Trophoblast cell (in vitro differentiated cells and primary cell): Measurements from ENCODE around the gene NABP1.

Source experiments
- DNase-seq, 2 donors: peaks; one replicate each; pipeline ENCODE4 v3.0.0-alpha.2; 2016
- H2AFZ ChIP-seq: 2 replicates; pipeline ENCODE4 v1.6.1; 2013; ENCODE audit warnings: low read length, moderate library complexity, mild to moderate bottlenecking; ENCODE audit not compliant: insufficient read depth, poor library complexity
- H2AK5ac ChIP-seq: 2 replicates; pipeline ENCODE4 v1.6.1; 2013; ENCODE audit warnings: mild to moderate bottlenecking, low read length
- H2BK120ac ChIP-seq: 2 replicates; pipeline ENCODE4 v1.6.1; 2013; ENCODE audit warnings: low read length, mild to moderate bottlenecking, moderate library complexity; ENCODE audit not compliant: insufficient read depth, poor library complexity
- H2BK12ac ChIP-seq: 2 replicates; pipeline ENCODE4 v1.6.1; 2013; ENCODE audit warnings: mild to moderate bottlenecking, low read length, moderate library complexity
- H2BK5ac ChIP-seq: 2 replicates; pipeline ENCODE4 v1.6.1; 2013; ENCODE audit warnings: low read length, low read depth, moderate library complexity, mild to moderate bottlenecking; ENCODE audit not compliant: poor library complexity
- H3K14ac ChIP-seq: 2 replicates; pipeline ENCODE4 v1.6.1; 2013; ENCODE audit warnings: mild to moderate bottlenecking, low read length
- H3K18ac ChIP-seq: 2 replicates; pipeline ENCODE4 v1.6.1; 2013; ENCODE audit warnings: mild to moderate bottlenecking, low read length
- H3K23ac ChIP-seq: 2 replicates; pipeline ENCODE4 v1.6.1; 2013; ENCODE audit warnings: low read length
- H3K27ac ChIP-seq: 2 replicates; pipeline ENCODE4 v1.5.1; 2013; ENCODE audit warnings: low read depth, mild to moderate bottlenecking, inconsistent platforms, low read length, moderate library complexity
- H3K27me3 ChIP-seq: 2 replicates; pipeline ENCODE4 v1.6.1; 2013; ENCODE audit warnings: inconsistent platforms, mild to moderate bottlenecking, low read length, moderate library complexity; ENCODE audit not compliant: insufficient read depth
- H3K36me3 ChIP-seq, 2 experiments: 1 replicate in 1 of 2; 2 replicates in 1 of 2; pipeline ENCODE4 v1.6.1; 2013; ENCODE audit warnings: low read length in 2 of 2, mild to moderate bottlenecking in 2 of 2, moderate library complexity in 1 of 2; ENCODE audit not compliant: insufficient read depth in 2 of 2, control insufficient read depth in 1 of 2
- H3K4ac ChIP-seq: 2 replicates; pipeline ENCODE4 v1.6.1; 2013; ENCODE audit warnings: low read depth, mild to moderate bottlenecking, low read length, moderate library complexity
- H3K4me1 ChIP-seq, 2 experiments: 1 replicate in 1 of 2; 2 replicates in 1 of 2; pipeline ENCODE4 v1.6.1; 2013; ENCODE audit warnings: low read length in 2 of 2, mild to moderate bottlenecking in 2 of 2, moderate library complexity in 1 of 2; ENCODE audit not compliant: insufficient read depth in 2 of 2, control insufficient read depth in 1 of 2
- H3K4me2 ChIP-seq: 2 replicates; pipeline ENCODE4 v1.6.1; 2013; ENCODE audit warnings: inconsistent platforms, mild to moderate bottlenecking, low read length, moderate library complexity
- H3K4me3 ChIP-seq: 2 replicates; pipeline ENCODE4 v1.5.1; 2013; ENCODE audit warnings: mild to moderate bottlenecking, low read depth, low read length, inconsistent platforms
- H3K79me1 ChIP-seq: one replicate; pipeline ENCODE4 v1.6.1; 2013; ENCODE audit warnings: low read length
- H3K79me2 ChIP-seq: 2 replicates; pipeline ENCODE4 v1.6.1; 2013; ENCODE audit warnings: low read length, mild to moderate bottlenecking; ENCODE audit not compliant: control insufficient read depth, insufficient read depth, poor library complexity
- H3K9ac ChIP-seq: 2 replicates; pipeline ENCODE4 v1.6.1; 2013; ENCODE audit warnings: mild to moderate bottlenecking, low read length
- H3K9me3 ChIP-seq: 2 replicates; pipeline ENCODE4 v1.6.1; 2013; ENCODE audit warnings: low read depth, mild to moderate bottlenecking, control low read depth, inconsistent platforms, low read length; ENCODE audit not compliant: insufficient read depth
- H4K12ac ChIP-seq: 2 replicates; pipeline ENCODE4 v1.6.1; 2013; ENCODE audit warnings: low read depth, mild to moderate bottlenecking, low read length, moderate library complexity
- H4K8ac ChIP-seq: 2 replicates; pipeline ENCODE4 v1.6.1; 2013; ENCODE audit warnings: low read depth, mild to moderate bottlenecking, low read length, moderate library complexity
- H4K91ac ChIP-seq: one replicate; pipeline ENCODE4 v1.6.1; 2013; ENCODE audit warnings: low read depth, mild to moderate bottlenecking, low read length, moderate library complexity
- WGBS: extraction: QIAGEN DNeasy Blood & Tissue Kit; methylation state at CpG from one replicate; pipeline ENCODE4 v1.1.7; 2013; ENCODE audit warnings: missing lambda C conversion rate; ENCODE audit not compliant: insufficient read length, insufficient coverage; ENCODE audit errors: extremely low coverage; 5-methylcytosine and 5-hydroxymethylcytosine counted together

NABP1 gene

GRCh38 chr2:191657977-191658376, 20.0 kb upstream of the NABP1 start:
- H3K9ac ChIP-seq = no peak overlapping the region
- H2BK5ac ChIP-seq = no peak overlapping the region
- no peak overlapping the region for H3K18ac ChIP-seq
- H3K79me1 ChIP-seq = peaks cover 5% of the 10 kb centered on the region
- H2BK120ac ChIP-seq = peak overlapping the region; percentile 31
- no peaks in the 10 kb centered on the region for H3K9me3 ChIP-seq
- no peak overlapping the region for H2AK5ac ChIP-seq
- H3K4me2 ChIP-seq = no peak overlapping the region
- no peak overlapping the region for H3K14ac ChIP-seq
- H3K4me1 ChIP-seq = no peaks in the 10 kb centered on the region
- H4K8ac ChIP-seq = no peak overlapping the region
- no peak overlapping the region for H3K4me3 ChIP-seq
- no peak overlapping the region for H4K12ac ChIP-seq
- DNase-seq = peak; percentile 54 to 82
- H3K23ac ChIP-seq = no peak overlapping the region
- H3K79me2 ChIP-seq = no peaks in the 10 kb centered on the region
- no peak overlapping the region for H3K27ac ChIP-seq
- no peak overlapping the region for H2BK12ac ChIP-seq
- no peaks in the 10 kb centered on the region for H3K36me3 ChIP-seq
- no peak overlapping the region for H3K4ac ChIP-seq
- H4K91ac ChIP-seq = no peak overlapping the region
- H2AFZ ChIP-seq = no peak overlapping the region
- H3K27me3 ChIP-seq = no peaks in the 10 kb centered on the region

GRCh38 chr2:191659198-191659597, 18.7 kb upstream of the NABP1 start:
- peaks cover 5% of the 10 kb centered on the region for H3K79me1 ChIP-seq
- H2AFZ ChIP-seq = no peak overlapping the region
- H3K79me2 ChIP-seq = no peaks in the 10 kb centered on the region
- no peaks in the 10 kb centered on the region for H3K9me3 ChIP-seq
- no peak overlapping the region for H2BK5ac ChIP-seq
- no peak overlapping the region for H4K12ac ChIP-seq
- no peak overlapping the region for H3K4me2 ChIP-seq
- H3K27me3 ChIP-seq = no peaks in the 10 kb centered on the region
- H4K8ac ChIP-seq = no peak overlapping the region
- no peak overlapping the region for H2BK12ac ChIP-seq
- no peak overlapping the region for H3K4me3 ChIP-seq
- no peak overlapping the region for H2AK5ac ChIP-seq
- H3K27ac ChIP-seq = no peak overlapping the region
- H3K36me3 ChIP-seq = no peaks in the 10 kb centered on the region
- no peak overlapping the region for H2BK120ac ChIP-seq
- H4K91ac ChIP-seq = no peak overlapping the region
- no peak for DNase-seq
- no peak overlapping the region for H3K18ac ChIP-seq
- H3K9ac ChIP-seq = no peak overlapping the region
- H3K23ac ChIP-seq = no peak overlapping the region
- H3K14ac ChIP-seq = no peak overlapping the region
- H3K4me1 ChIP-seq = no peaks in the 10 kb centered on the region
- H3K4ac ChIP-seq = no peak overlapping the region

- Histone ChIP-seq H3K23ac (no peak overlapping the region), H3K27me3 (no peaks in the 10 kb centered on the region), H4K91ac (peak overlapping the region; percentile 14), H2BK120ac (no peak overlapping the region), H3K27ac (no peak overlapping the region), H3K4me1 (peaks cover 0 to 4% of the 10 kb centered on the region in 2 experiments), H3K79me1 (peaks cover 5% of the 10 kb centered on the region), H2AFZ (no peak overlapping the region), H2AK5ac (no peak overlapping the region), H4K12ac (no peak overlapping the region), H2BK12ac (no peak overlapping the region), H3K36me3 (no peaks in the 10 kb centered on the region), H3K14ac (no peak overlapping the region), H3K18ac (no peak overlapping the region), H3K4ac (no peak overlapping the region), H3K4me3 (no peak overlapping the region), H3K4me2 (no peak overlapping the region), H3K9me3 (no peaks in the 10 kb centered on the region), H3K79me2 (no peaks in the 10 kb centered on the region), H4K8ac (no peak overlapping the region), H3K9ac (no peak overlapping the region), H2BK5ac (peak overlapping the region; percentile 40)
- peak in 1 of 2 donors; percentile 51 for DNase-seq
- no CpG with 5 or more reads among the region's 1 CpG for WGBS
Measured at GRCh38 chr2:191660575-191660974, 17.4 kb upstream of the NABP1 start.

GRCh38 chr2:191661097-191661924, 16.6 kb upstream of the NABP1 start:
- no peaks in the 10 kb centered on the region for H3K9me3 ChIP-seq
- no peak overlapping the region for H3K23ac ChIP-seq
- H2BK120ac ChIP-seq = no peak overlapping the region
- H2AK5ac ChIP-seq = no peak overlapping the region
- no peak overlapping the region for H4K12ac ChIP-seq
- no peak overlapping the region for H2BK12ac ChIP-seq
- peaks cover under 1 to 4% of the 10 kb centered on the region in 2 experiments for H3K4me1 ChIP-seq
- no peak overlapping the region for H2AFZ ChIP-seq
- peak overlapping the region; percentile 42 for H3K27ac ChIP-seq
- no peaks in the 10 kb centered on the region for H3K36me3 ChIP-seq
- no CpG with 5 or more reads among the region's 2 CpGs for WGBS
- H3K4me2 ChIP-seq = no peak overlapping the region
- H3K9ac ChIP-seq = no peak overlapping the region
- no peak overlapping the region for H3K18ac ChIP-seq
- H3K14ac ChIP-seq = no peak overlapping the region
- no peak overlapping the region for H3K4me3 ChIP-seq
- no peak overlapping the region for H4K8ac ChIP-seq
- no peaks in the 10 kb centered on the region for H3K79me2 ChIP-seq
- H3K4ac ChIP-seq = no peak overlapping the region
- H3K27me3 ChIP-seq = no peaks in the 10 kb centered on the region
- H4K91ac ChIP-seq = no peak overlapping the region
- DNase-seq = peak in 1 of 2 donors; percentile 54
- H3K79me1 ChIP-seq = peaks cover 6% of the 10 kb centered on the region
- H2BK5ac ChIP-seq = no peak overlapping the region
